NCI-H524 (cell line): Measurements from ENCODE around the gene UST.
"Not testable (repeated sequence)": the region's sequence is repeated elsewhere in the genome, so short reads cannot be mapped to it uniquely, and the experiment has no call there.

Experiments used
- DNase-seq, 2 experiments: peaks; one replicate each; lab custom pipeline; 2025; lab: John Stamatoyannopoulos, UW

The UST gene

DNA sequence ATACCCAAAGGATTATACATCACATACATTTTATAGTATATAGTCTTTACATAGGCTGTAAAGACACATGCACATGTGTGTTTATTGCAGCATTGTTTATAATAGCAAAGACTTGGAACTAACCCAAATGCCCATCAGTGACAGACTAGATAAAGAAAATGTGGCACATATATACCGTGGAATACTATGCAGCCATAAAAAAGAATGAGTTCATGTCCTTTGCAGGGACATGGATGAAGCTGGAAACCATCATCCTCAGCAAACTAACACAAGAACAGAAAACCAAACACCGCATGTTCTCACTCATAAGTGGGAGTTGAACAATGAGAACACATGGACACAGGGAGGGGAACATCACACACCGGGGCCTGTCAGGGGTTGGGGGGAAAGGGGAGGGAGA lies 231.5 kb downstream of the UST start:
- not testable (repeated sequence) for DNase-seq

- no peak for DNase-seq
These were observed 232.4 kb downstream of the UST start for GRCh38 chr6:148979014-148979901.

DNA sequence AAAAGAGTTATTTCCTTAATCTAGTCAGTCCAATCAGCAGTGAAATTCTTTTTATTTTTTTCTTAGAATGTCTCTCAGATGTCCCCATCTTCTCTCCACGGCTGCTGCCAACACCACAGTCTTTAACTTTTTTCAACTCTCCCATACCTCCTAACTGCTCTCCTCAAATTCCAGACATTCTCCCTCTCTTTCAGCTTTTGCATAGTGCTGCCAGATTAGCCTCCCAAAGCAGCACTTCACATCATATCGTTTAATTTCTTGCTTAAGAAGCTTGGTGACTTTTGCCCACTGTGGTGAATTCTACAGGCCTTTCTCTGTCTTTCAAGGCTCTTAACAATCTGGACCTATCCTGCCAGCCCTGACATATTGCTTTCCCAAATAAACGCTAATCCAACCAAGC lies 233.4 kb downstream of the UST start:
- no peak for DNase-seq

DNA sequence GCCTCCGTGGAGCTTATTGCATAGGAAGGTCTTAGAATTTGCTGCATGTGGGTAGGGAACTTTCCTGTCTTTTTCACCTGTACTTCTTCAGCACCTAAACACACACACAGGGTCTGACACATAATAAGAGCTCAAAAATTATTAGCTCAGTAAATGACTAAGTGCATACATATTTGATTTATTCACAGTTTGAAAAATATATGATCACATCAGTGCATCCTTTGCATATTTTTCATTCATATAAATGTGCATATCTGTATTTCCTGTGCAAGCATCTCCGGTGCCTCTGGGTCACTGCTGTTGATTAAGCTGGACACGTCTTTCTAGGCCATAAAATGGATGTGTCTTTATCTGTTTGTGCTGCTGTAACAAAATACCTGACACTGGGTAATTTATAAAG lies 234.7 kb downstream of the UST start:
- no peak for DNase-seq

DNA sequence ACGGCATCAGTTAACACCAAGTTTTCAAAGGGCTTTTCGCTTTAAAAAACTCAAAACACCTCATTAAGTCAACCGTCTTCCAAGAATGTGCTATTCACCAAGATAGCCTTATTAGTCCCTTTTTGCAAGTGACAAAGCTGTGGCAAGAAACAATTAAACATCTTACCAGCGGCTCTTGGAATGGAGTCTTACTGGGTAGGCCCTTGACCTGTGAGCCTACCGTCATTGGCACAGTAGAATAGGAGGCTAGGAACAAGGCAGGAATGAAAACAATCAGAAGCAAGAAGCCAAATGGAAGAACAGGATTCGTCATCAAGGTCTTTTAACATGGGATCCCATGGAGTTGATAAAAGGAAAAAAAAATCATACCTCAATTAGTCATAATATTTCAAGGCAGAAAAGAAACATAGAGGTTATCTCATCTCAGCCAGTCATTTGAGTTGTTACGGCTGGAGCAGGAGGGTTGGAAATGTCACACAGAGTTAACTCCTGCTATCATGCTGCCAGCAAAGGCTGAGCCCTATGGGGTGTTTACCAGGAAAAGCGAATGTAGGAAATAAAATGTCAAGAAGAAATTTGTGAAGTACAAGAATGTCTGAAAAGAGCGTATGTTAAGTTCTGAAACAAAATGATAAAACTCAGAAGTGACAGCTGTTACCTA lies 236.4 kb downstream of the UST start:
- DNase-seq: no peak

DNA sequence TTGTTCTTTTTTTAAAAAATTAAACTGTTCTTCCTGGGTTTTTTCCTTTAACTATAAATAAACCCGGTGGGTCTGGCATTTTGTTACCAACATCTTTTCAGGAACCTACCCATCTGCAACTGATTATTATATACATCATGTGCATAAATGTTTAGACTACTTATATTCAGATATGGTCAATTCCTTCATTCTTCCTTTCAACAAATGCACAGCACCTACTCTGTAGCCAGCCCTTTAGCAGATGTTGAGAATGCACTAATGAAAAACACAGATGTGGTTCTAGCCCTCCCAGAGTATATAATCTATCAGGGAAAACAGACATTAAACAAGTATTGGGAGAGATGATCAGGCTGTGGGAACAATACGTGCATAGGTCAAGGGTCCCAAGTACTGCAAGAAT lies 237.1 kb downstream of the UST start:
- DNase-seq: no peak

DNA sequence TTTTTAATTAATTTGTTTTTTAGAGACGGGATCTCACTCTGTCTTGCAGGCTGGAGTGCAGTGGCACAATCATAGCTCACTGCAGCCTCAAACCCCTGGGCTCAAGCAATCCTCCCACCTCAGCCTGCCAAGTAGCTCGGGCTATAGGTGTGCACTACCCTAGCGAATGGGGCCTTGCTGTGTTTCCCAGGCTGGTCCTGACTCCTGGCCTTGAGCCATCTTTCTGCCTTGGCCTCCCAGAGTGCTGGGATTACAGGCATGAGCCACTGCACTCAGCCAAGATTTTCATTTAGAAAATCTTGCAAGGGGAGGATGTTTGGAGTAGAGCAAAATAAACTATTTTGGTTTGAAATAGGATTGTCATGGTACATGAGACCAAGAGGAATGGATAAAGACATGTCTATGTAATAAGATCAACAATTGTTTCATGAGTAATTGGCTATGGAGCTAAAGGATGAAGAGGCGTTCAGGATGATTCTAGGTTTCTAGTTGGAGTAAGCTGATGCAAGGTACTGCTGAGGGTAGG lies 237.8 kb downstream of the UST start:
- no peak for DNase-seq

GRCh38 chr6:148985499-148985898 lies 238.7 kb downstream of the UST start:
- no peak for DNase-seq

GRCh38 chr6:148986608-148987007 lies 239.8 kb downstream of the UST start:
- no peak for DNase-seq

DNA sequence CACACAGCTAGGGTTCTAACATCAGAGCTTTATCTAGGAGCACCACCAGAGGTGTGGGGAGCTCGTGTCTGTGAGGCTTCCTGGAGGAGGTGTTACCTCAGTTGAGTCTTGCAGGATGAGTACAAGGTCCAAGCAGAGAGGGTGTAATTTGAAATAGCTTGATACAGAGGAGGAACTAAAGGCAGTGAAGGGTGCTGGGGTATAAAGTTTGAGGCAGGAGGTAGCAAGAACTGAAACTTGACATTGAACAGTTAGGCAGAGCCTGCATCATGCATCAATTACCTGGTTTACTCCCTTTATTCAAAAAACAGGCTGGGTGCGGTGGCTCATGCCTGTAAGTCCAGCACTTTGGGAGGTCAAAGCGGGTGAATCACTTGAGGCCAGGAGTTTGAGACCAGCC lies 241.2 kb downstream of the UST start:
- DNase-seq: no peak

GRCh38 chr6:148989585-148989984 lies 242.8 kb downstream of the UST start:
- no peak for DNase-seq

DNA sequence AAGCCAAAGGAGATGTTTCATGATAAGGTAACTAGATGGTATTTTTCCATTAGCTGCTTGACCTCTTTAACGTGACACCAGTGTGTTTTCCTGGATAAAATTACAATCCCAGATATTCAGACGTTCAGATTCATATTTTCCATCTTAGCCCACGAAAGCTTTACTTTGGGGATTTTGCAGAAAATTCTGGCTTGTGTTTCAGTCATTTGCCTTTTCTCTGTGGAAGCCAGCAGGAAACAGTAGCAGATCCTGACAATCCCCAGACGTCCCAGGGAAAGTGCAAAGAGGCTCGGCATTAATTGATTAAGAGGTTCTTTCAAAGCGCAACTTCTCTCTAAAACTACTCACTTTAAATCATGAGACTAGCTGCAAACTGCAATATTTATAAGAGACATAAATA lies 243.6 kb downstream of the UST start:
- no peak for DNase-seq

DNA sequence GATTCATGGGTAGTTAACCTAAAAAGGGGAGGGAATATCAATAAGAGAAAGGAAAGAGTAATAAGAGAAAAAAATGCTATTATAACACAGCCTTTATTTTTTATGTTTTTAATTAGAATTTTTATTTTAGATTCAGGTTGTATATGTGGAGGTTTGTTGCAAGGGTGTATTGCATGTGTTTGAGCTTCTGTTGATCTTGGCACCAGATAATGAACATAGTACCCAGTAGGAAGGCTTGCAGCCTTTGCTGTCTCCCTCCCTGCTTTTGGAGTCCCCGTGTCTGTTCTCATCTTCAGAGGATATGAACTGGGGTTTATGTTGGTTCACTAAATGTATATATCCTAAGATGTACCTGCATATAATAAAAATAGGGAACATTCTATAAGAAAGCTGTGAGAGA lies 250.0 kb downstream of the UST start:
- no peak for DNase-seq

DNA sequence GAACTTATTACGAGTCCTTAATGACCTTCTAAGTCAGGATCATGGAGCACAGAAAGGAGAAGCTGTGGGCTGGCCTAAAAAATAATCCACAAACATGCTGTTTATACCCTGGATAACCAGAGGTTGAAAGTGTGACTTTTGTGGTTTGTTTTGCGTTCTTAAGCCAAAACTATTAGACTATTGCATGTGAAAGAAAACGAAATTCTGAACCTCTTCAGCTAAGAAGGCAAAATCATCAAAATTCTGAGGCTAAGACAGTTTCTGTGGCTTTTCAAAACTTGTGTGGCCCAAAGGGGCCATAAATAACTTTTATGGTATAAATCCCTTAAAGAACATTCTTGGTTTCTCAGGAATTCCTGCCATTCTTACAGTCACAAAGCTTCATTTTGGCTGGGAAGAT lies 251.0 kb downstream of the UST start:
- no peak for DNase-seq

GRCh38 chr6:148998704-148999103 lies 251.9 kb downstream of the UST start:
- no peak for DNase-seq

- no peak for DNase-seq
These were observed 252.7 kb downstream of the UST start for GRCh38 chr6:148999501-148999900.

DNA sequence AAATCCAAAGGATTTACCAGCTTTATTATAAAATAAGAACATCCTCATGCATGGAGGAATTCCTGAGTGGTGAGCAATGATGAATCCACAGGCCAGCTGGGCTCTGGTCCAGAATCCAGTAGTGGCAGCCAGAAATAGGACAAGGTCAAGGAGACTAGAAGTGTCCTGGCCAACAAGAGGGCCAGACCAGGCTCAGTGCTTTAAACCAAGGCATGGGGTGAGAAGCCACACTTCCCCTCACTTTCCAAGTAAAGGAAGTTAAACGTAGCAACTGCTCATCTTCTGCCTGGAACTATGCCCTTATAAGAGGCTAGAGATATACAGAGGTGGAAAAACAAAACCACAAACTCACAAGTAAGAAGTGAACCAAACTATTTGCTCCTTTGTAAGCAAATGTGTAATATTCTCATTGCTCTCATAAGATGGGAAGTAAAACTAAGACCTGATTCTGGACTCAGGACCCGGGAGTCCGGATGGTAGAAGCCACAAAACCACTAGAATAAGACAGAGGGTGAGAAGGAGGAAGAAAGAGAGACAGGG lies 253.2 kb downstream of the UST start:
- DNase-seq: no peak

DNA sequence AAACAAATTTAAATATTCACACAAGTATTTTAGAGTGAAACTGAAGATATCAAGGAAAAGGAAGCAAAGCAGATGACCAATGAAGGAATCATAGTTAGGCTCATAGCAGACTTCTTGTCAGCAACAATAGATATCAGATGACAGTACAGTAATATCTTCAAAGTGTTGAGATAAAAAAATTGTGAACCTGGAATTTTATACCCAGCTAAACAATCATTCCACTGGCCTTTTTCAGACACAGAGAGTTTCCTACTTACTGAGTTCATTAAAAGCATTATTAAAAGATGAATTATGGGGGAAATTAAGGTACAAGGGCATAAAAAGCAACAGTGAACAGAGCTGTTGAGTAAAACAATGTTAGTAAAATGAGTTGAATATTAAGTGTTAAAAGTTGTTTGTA lies 254.6 kb downstream of the UST start:
- DNase-seq: no peak

DNA sequence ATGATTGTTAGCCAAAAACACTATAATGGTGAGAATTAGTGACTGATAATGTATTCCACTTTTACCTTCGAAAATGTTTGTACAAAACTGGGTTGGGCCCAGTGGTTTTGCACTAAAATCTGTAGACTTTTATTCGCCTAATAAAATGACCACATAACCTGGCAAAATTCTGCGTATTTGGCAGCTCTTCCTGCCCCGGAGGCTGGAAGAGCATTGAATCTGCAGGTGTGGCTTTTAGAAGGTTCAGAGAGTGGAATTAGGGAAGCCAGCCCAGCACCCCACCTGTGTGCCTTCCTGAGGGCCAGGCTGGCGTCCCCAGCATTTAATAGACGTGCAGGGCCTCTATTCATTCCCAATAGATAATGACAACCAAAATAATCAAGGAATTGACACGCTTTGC lies 256.7 kb downstream of the UST start:
- no peak for DNase-seq

DNA sequence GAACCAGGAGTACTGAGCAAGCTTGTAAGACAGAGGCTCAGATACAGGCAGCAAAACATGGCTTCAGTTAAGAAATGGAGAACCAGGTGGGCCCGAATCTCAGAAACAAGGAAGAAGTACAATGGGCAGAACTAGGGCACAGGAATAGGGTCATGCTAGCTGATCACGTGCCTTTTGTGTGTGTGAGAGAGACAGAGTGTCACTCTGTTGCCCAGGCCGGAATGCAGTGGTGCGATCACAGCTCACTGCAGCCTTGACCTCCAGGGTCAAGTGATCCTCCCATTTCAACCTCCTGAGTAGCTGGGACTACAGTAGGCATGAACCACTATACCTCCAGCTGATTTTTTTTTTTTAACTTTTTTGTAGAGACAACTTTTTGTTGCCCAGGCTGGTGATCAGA lies 257.8 kb downstream of the UST start:
- no peak for DNase-seq

DNA sequence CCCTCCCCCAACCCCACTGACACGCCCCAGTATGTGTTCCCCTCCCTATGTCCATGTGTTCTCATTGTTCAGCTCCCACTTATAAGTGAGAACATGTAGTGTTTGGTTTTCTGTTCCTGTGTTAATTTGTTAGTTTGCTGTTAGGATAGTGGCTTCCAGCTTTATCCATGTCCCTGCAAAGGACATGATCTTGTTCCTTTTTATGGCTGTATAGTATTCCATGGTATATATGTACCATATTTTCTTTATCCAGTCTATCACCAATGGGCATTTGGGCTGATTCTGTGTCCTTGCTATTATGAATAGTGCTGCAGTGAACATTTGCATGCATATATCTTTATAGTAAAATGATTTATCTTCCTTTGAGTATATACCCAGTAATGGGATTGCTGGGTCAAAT lies 259.4 kb downstream of the UST start:
- not testable (repeated sequence) for DNase-seq

DNA sequence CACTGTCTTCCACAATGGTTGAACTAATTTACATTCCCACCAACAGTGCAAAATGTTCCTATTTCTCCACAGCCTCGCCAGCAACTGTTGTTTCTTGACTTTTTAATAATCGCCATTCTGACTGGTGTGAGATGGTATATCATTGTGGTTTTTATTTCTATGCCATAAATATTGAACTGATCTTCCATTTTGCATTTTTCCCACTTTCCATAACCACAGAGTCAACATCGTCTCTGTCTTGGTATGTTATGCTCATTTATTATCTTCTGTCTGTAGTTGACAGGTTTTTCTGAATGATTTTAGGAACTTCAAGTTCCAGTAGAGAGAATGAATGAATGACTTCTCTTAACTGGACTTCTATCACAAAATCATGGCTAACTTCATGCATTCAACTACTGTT lies 259.8 kb downstream of the UST start:
- no peak for DNase-seq

- DNase-seq: peak in 1 of 2 experiments; percentile 16
These were observed 261.0 kb downstream of the UST start for GRCh38 chr6:149007846-149008245.
